Mammary epithelial cell (primary cell): ENCODE results near the gene CDK17.

Source experiments
- CTCF ChIP-seq, 2 donors: IDR thresholded peaks in 1 of 2; conservative IDR thresholded peaks in 1 of 2; 2 replicates each; pipeline ENCODE4 v1.5.1; 2011 to 2012; ENCODE audit warnings: inconsistent platforms in 2 of 2, low read length in 2 of 2, mild to moderate bottlenecking in 2 of 2, control low read depth in 1 of 2, low read depth in 1 of 2; ENCODE audit not compliant: insufficient read depth in 1 of 2; ENCODE audit errors: extremely low read depth in 1 of 2
- EZH2 ChIP-seq: IDR thresholded peaks from 2 replicates; pipeline ENCODE4 v1.6.1; 2012; ENCODE audit warnings: low read length, inconsistent platforms, borderline replicate concordance

GRCh38 chr12:96233939-96234461 lies 166.2 kb downstream of the CDK17 start:
- TF ChIP-seq CTCF (conservative IDR thresholded peaks at IDR 0.05 in 1 of 2, IDR thresholded peaks at IDR 0.05 in 1 of 2; ENCODE audit: extremely low read depth in 1 of 2, insufficient read depth in 1 of 2, low read depth in 1 of 2, low read length in 2 of 2) (no peak), EZH2 (no peak)
